ENCODE measurements around the gene SLC66A2. TPM values are rescaled to one million over a fixed set of nuclear protein-coding genes. Genes with fewer than 3 reads are reported as not detected.

Gene SLC66A2
- total and polyA plus RNA-seq, 8 donors: 17.3 to 69.8 (median 24.4) TPM

DNA sequence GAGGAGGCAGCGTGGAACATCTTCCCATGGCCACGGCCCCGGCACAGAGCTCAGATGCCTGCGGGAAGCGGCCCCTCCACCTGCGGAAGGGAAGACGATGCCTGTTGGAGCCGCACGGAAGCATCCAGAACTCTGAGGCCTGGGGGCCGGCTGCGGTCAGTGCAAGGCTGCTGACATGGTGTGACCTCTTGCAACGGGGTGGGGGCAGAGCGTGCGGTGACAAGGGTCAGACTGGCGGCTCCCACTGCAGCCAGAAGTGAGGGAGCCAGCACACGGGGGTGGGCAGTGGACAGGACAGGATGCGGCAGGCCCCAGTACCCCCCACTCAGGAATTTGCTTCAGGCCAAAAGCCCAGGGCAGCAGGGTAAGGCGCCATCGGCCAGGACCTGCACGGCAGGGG is 48.8 kb downstream of the SLC66A2 start:
- DNase-seq (peak in 1 of 4 donors; percentile 71), ATAC-seq (no peak)
- Histone ChIP-seq H3K36me3 (peaks cover 0 to 34% of the 10 kb centered on the region in 2 donors), H3K27ac (no peak overlapping the region), H3K9me3 (peaks cover 0 to 57% of the 10 kb centered on the region in 2 donors), H3K4me3 (no peak overlapping the region), H3K4me1 (no peaks in the 10 kb centered on the region), H3K27me3 (no peaks in the 10 kb centered on the region)
- intact Hi-C loops (cut with DNase I): no loop called here
- TF ChIP-seq CTCF (IDR thresholded peaks at IDR 0.05): no peak

GRCh38 chr18:79902075-79902474 is 49.4 kb downstream of the SLC66A2 start:
- H3K9me3 ChIP-seq: peaks cover 0 to 63% of the 10 kb centered on the region in 2 donors

GRCh38 chr18:79901665-79902064 is 49.8 kb downstream of the SLC66A2 start:
- intact Hi-C loops (cut with DNase I): no loop called here
- Histone ChIP-seq H3K9me3 (peaks cover 0 to 67% of the 10 kb centered on the region in 2 donors), H3K4me3 (no peak overlapping the region), H3K27ac (no peak overlapping the region), H3K27me3 (no peaks in the 10 kb centered on the region), H3K36me3 (peaks cover 0 to 34% of the 10 kb centered on the region in 2 donors), H3K4me1 (no peaks in the 10 kb centered on the region)
- DNase-seq: no peak
- ATAC-seq: no peak
- TF ChIP-seq CTCF (IDR thresholded peaks at IDR 0.05): no peak

More at GRCh38 chr18:79902075-79902474, 49.4 kb downstream of the SLC66A2 start:
- no peaks in the 10 kb centered on the region for H3K4me1 ChIP-seq
- H3K27ac ChIP-seq: no peak overlapping the region
- no peak for TF ChIP-seq CTCF (IDR thresholded peaks at IDR 0.05)
- DNase-seq (peak in 1 of 4 donors; percentile 29), ATAC-seq (peak; percentile 3)
- no peaks in the 10 kb centered on the region for H3K27me3 ChIP-seq
- intact Hi-C loops (cut with DNase I): no loop called here
- peaks cover 0 to 34% of the 10 kb centered on the region in 2 donors for H3K36me3 ChIP-seq
- H3K4me3 ChIP-seq: no peak overlapping the region

GRCh38 chr18:79900610-79901570 is 50.6 kb downstream of the SLC66A2 start:
- ATAC-seq (no peak), DNase-seq (no peak)
- Histone ChIP-seq H3K4me1 (no peaks in the 10 kb centered on the region), H3K36me3 (peaks cover 0 to 34% of the 10 kb centered on the region in 2 donors), H3K9me3 (peaks cover 0 to 74% of the 10 kb centered on the region in 2 donors), H3K27me3 (no peaks in the 10 kb centered on the region), H3K4me3 (no peak overlapping the region), H3K27ac (no peak overlapping the region)
- no peak for TF ChIP-seq CTCF (IDR thresholded peaks at IDR 0.05)
- intact Hi-C loops (cut with DNase I): no loop called here

Data from left lung (tissue), 10 donors.